PC-3 (cell line): ENCODE data around the gene RER1. TPM values are rescaled to one million over a fixed set of nuclear protein-coding genes. Genes with fewer than 3 reads are reported as not detected.
A peak's percentile ranks its signal among the peaks of the same experiment; 100 is the strongest.

ENCODE experiments used
- ATAC-seq: fragments of 200-7000 bp; cut with Tn5 transposase; 2 replicates; pipeline ENCODE4 v1.9.1; 2020; ENCODE audit warnings: mild to moderate bottlenecking, moderate library complexity
- BruUV-seq: library from RNA; stranded (reverse); fragments of 400-500 nt; replicated peaks from 2 replicates; lab custom pipeline; 2021; lab: Mats Ljungman, UMichigan
- CTCF ChIA-PET: fragments of 300-600 bp; sonication (Branson Sonifier 250); formaldehyde crosslinking; loops from one replicate; lab custom pipeline; 2022; ENCODE audit warnings: antibody characterized with exemption; lab: Charles Lee
- POLR2A ChIA-PET: fragments of 300-600 bp; sonication (Branson Sonifier 250); formaldehyde crosslinking; loops from one replicate; lab custom pipeline; 2022; ENCODE audit warnings: antibody characterized with exemption; ENCODE audit not compliant: unreplicated experiment; lab: Charles Lee
- DNase-seq: peaks from one replicate; pipeline ENCODE4 v3.0.0-alpha.2; 2015
- H2AFZ ChIP-seq: fragments of 300-600 bp; sonication (generic); 2 replicates; pipeline ENCODE4 v1.6.0; 2016; ENCODE audit warnings: antibody characterized with exemption, low read length
- H3F3A ChIP-seq: fragments of 300-600 bp; sonication (generic); one replicate; pipeline ENCODE4 v1.6.0; 2017; ENCODE audit warnings: antibody characterized with exemption, low read length, control low read depth, mild to moderate bottlenecking; ENCODE audit not compliant: unreplicated experiment
- H3K27ac ChIP-seq: fragments of 300-600 bp; sonication (generic); 2 replicates; pipeline ENCODE4 v1.5.1; 2016; ENCODE audit warnings: mild to moderate bottlenecking, low read length
- H3K27me3 ChIP-seq: fragments of 300-600 bp; sonication (generic); 2 replicates; pipeline ENCODE4 v1.6.1; 2016; ENCODE audit warnings: low read length, mixed read lengths
- H3K36me3 ChIP-seq: fragments of 300-600 bp; sonication (generic); 2 replicates; pipeline ENCODE4 v1.6.1; 2016; ENCODE audit warnings: low read depth, mixed run types, low read length, mixed read lengths
- H3K4me1 ChIP-seq: fragments of 300-600 bp; sonication (generic); 2 replicates; pipeline ENCODE4 v1.5.1; 2016; ENCODE audit warnings: low read length; ENCODE audit not compliant: insufficient read depth
- H3K4me2 ChIP-seq: fragments of 300-600 bp; sonication (generic); 2 replicates; pipeline ENCODE4 v1.6.0; 2016; ENCODE audit warnings: low read length
- H3K4me3 ChIP-seq: fragments of 300-600 bp; sonication (generic); 2 replicates; pipeline ENCODE4 v1.5.1; 2016; ENCODE audit warnings: mild to moderate bottlenecking, low read length, mixed read lengths
- H3K79me2 ChIP-seq: fragments of 300-600 bp; sonication (generic); 2 replicates; pipeline ENCODE4 v1.6.1; 2017; ENCODE audit warnings: low read length, mixed read lengths
- H3K9ac ChIP-seq: fragments of 300-600 bp; sonication (generic); 2 replicates; pipeline ENCODE4 v1.6.0; 2016; ENCODE audit warnings: mild to moderate bottlenecking, low read length
- H3K9me2 ChIP-seq: fragments of 300-600 bp; sonication (generic); replicated peaks from 2 replicates; pipeline ENCODE4 v1.6.1; 2016; ENCODE audit warnings: mixed run types, low read length, mixed read lengths
- H3K9me3 ChIP-seq: fragments of 300-600 bp; sonication (generic); 2 replicates; pipeline ENCODE4 v1.6.1; 2016; ENCODE audit warnings: low read length, mixed read lengths
- H4K20me1 ChIP-seq: fragments of 300-600 bp; sonication (generic); 2 replicates; pipeline ENCODE4 v1.6.1; 2016; ENCODE audit warnings: low read length, mixed read lengths
- CTCF ChIP-seq: fragments of 300-600 bp; sonication (generic); conservative IDR thresholded peaks from 2 replicates; pipeline ENCODE4 v1.5.1; 2017; ENCODE audit warnings: antibody characterized with exemption, low read depth, mild to moderate bottlenecking, low read length
- EZH2 ChIP-seq: fragments of 300-600 bp; sonication (generic); IDR thresholded peaks from one replicate; pipeline ENCODE4 v1.6.1; 2017; ENCODE audit warnings: antibody characterized with exemption, mild to moderate bottlenecking, low read length; ENCODE audit not compliant: unreplicated experiment
- EZH2phosphoT487 ChIP-seq: fragments of 300-600 bp; sonication (generic); IDR thresholded peaks from 2 replicates; pipeline ENCODE4 v1.6.1; 2018; ENCODE audit warnings: mild to moderate bottlenecking, antibody characterized with exemption, low read length, borderline replicate concordance
- intact Hi-C: fragments of 100-400 bp; cut with micrococcal nuclease; formaldehyde crosslinking; loops from 2 replicates; pipeline ENCODE4 v1.9.0; 2023
- total RNA-seq: library from RNA; depleted of rRNA; stranded (reverse); fragments of >200 nt; gene quantifications from 2 replicates; pipeline ENCODE4 v1.2.3, GENCODE V29; 2014

The RER1 gene
- total RNA-seq, 1 experiment from 2014 or later: 160 TPM

DNA sequence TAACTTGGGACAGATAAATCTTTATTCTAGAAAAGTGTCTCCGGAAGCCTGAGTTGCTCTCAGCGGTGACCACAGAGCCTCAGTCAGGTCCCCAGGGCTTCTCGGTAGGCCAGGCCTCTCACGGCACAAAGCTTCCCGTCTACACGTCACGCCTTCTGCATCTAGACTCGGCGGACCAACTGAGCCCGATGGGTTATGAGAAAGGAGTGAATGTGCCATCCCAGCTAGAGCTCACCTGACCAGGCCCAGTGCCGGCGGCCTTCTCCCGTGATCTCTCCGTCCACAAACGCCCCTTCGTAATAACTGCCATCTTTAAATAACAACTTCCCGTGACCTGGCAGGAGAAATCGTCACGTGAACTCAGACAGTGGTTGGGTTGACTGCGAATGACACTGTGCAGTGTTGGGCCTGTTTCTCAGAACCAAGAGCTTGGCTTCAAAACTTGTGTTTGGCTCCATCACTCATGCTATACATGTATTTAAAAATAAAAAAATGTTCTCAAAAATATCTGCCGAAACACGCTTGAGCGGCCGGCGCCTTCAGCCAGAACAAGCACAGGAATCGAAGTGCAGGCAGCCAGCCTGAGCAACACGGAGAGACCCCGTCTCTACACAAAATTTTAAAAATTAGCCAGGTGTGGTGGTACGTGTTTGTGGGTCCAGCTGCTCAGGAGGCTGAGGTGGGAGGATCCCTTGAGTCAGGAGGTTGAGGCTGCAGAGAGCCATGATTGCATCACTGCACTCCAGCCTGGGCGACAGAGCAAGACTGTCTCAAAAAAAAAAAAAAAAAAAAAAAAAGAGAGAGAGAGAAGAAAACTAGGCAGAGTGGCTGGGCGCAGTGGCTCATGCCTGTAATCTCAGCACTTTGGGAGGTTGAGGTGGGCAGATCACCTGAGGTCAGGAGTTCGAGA lies 3.4 kb upstream of the RER1 start:
- peaks cover 4% of the 10 kb centered on the region; the same call in 1 of the 2 replicates for H3K36me3 ChIP-seq
- no peak overlapping the region for H3K4me2 ChIP-seq
- intact Hi-C loops: no loop called here
- ChIA-PET CTCF (no interaction called here), POLR2A (interaction anchor here (0.7 kb wide), 1 partner anchor 16 kb away, joined by 11 read pairs; no protein-coding TSS in a partner anchor)
- H3K27ac ChIP-seq: no peak overlapping the region
- ATAC-seq (no peak), DNase-seq (no peak)
- H3K4me3 ChIP-seq: no peak overlapping the region
- no peaks in the 10 kb centered on the region for H3F3A ChIP-seq
- H3K27me3 ChIP-seq: no peaks in the 10 kb centered on the region
- no peak overlapping the region for H3K9ac ChIP-seq
- H3K9me2 ChIP-seq: no peaks in the 10 kb centered on the region
- H2AFZ ChIP-seq: no peak overlapping the region
- peaks cover 3% of the 10 kb centered on the region; the same call in 1 of the 2 replicates for H4K20me1 ChIP-seq
- TF ChIP-seq EZH2phosphoT487: no peak
- TF ChIP-seq EZH2: no peak
- TF ChIP-seq CTCF: no peak
- H3K4me1 ChIP-seq: peaks cover 17% of the 10 kb centered on the region
- H3K79me2 ChIP-seq: peaks cover 33% of the 10 kb centered on the region
- no peaks in the 10 kb centered on the region for H3K9me3 ChIP-seq
- BruUV-seq: no TSS peak

DNA sequence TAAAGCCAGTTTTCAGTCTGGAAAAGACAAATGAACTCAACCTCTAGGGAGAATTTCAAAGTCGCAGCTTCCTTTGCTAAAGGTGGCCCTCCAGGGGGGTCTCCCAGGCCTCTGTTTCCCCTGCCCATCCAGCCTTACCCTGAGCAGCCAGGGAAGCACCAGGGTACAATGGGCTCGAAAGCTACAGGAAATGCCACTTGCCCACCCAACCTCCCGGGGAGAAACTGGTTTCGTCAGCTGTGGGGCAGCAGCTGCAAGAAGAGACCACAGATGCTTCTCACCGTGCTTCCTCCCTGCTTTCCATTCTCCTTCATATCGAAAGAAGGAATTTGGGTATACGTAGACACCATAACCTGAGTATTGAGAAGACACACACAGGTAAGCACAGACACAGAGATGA lies 2.0 kb upstream of the RER1 start:
- Histone ChIP-seq H3K9me2 (no peaks in the 10 kb centered on the region), H4K20me1 (peaks cover 8% of the 10 kb centered on the region), H3K4me3 (no peak overlapping the region), H3K4me1 (peaks cover 22% of the 10 kb centered on the region), H3K9me3 (no peaks in the 10 kb centered on the region), H3K4me2 (peak overlapping the region; percentile 86; the same call in 1 of the 2 replicates), H3K36me3 (peaks cover 16% of the 10 kb centered on the region; the same call in 1 of the 2 replicates), H3F3A (no peaks in the 10 kb centered on the region), H2AFZ (no peak overlapping the region), H3K79me2 (peaks cover 46% of the 10 kb centered on the region), H3K27me3 (no peaks in the 10 kb centered on the region), H3K9ac (no peak overlapping the region), H3K27ac (no peak overlapping the region)
- ATAC-seq: no peak
- ChIA-PET CTCF (no interaction called here), POLR2A (interaction anchor here (0.6 kb wide), 1 partner anchor 117 kb away, joined by 5 read pairs; no protein-coding TSS in a partner anchor)
- BruUV-seq: no TSS peak
- TF ChIP-seq CTCF: no peak
- TF ChIP-seq EZH2: no peak
- no peak for TF ChIP-seq EZH2phosphoT487
- intact Hi-C loops: no loop called here
- DNase-seq: no peak
